B cell (primary cell): Measurements from ENCODE around the gene STK17A. TPM values are rescaled to one million over a fixed set of nuclear protein-coding genes. Genes with fewer than 3 reads are reported as not detected.
A peak's percentile ranks its signal among the peaks of the same experiment; 100 is the strongest.

ENCODE experiments used
- ATAC-seq: fragments of 200-7000 bp; cut with Tn5 transposase; one replicate; pipeline ENCODE4 v1.10.0; 2021; ENCODE audit warnings: low read depth, mild to moderate bottlenecking, moderate number of reproducible peaks, moderate library complexity
- CTCF ChIA-PET: fragments of 350-600 bp; sonication (Branson Sonifier 250); formaldehyde crosslinking; loops from one replicate; lab custom pipeline; 2021; ENCODE audit warnings: antibody characterized with exemption, inconsistent platforms; lab: Charles Lee
- POLR2A ChIA-PET: fragments of 350-600 bp; sonication (Branson Sonifier 250); formaldehyde crosslinking; loops from one replicate; lab custom pipeline; 2021; ENCODE audit warnings: antibody characterized with exemption; lab: Charles Lee
- DNase-seq: peaks from one replicate; pipeline ENCODE4 v3.0.0; 2013
- H2AFZ ChIP-seq: 2 replicates; pipeline ENCODE4 v1.6.1; 2012; ENCODE audit warnings: mild to moderate bottlenecking, low read depth, low read length; ENCODE audit not compliant: insufficient read depth, poor library complexity, severe bottlenecking
- H3K27ac ChIP-seq, 2 donors: 1 replicate in 1 of 2; 2 replicates in 1 of 2; pipeline ENCODE4 v1.5.1; 2012 to 2013; ENCODE audit warnings: low read length in 2 of 2, mild to moderate bottlenecking in 2 of 2, moderate library complexity in 1 of 2
- H3K27me3 ChIP-seq, 4 experiments: fragments of 200-600 bp in 1 of 4; sonication (generic) in 1 of 4; replicated peaks in 1 of 4; 1 replicate in 2 of 4; 2 replicates in 2 of 4; pipeline versions ENCODE4 v1.6.1 to v1.7.0; 2013 to 2016; ENCODE audit warnings: low read length in 3 of 4, mild to moderate bottlenecking in 2 of 4, mixed read lengths in 1 of 4, moderate library complexity in 1 of 4; ENCODE audit not compliant: insufficient read depth in 4 of 4, control insufficient read depth in 3 of 4; ENCODE audit errors: control extremely low read depth in 1 of 4
- H3K36me3 ChIP-seq, 2 experiments: replicated peaks in 1 of 2; 1 replicate in 1 of 2; 2 replicates in 1 of 2; pipeline versions ENCODE4 v1.6.1 to v1.7.1; 2013; ENCODE audit warnings: low read length in 1 of 2; ENCODE audit not compliant: insufficient read depth in 2 of 2, control insufficient read depth in 1 of 2; ENCODE audit errors: control extremely low read depth in 1 of 2, extremely low read depth in 1 of 2
- H3K4me1 ChIP-seq, 2 donors: fragments of 200-600 bp in 1 of 2; sonication (generic) in 1 of 2; 1 replicate in 1 of 2; 2 replicates in 1 of 2; pipeline versions ENCODE4 v1.5.1 to v1.6.1; 2013 to 2017; ENCODE audit warnings: low read length in 2 of 2; ENCODE audit not compliant: control insufficient read depth in 2 of 2, insufficient read depth in 2 of 2
- H3K4me2 ChIP-seq: replicated peaks from 2 replicates; pipeline ENCODE3; 2012; ENCODE audit warnings: mild to moderate bottlenecking, low read depth, low read length; ENCODE audit not compliant: poor library complexity, severe bottlenecking
- H3K4me3 ChIP-seq, 5 experiments: fragments of 200-600 bp in 1 of 5; sonication (generic) in 1 of 5; 1 replicate in 3 of 5; 2 replicates in 2 of 5; pipeline versions ENCODE4 v1.5.1 to v1.7.0; 2011 to 2016; ENCODE audit warnings: low read length in 4 of 5, mild to moderate bottlenecking in 4 of 5, low read depth in 2 of 5, control low read depth in 1 of 5, moderate library complexity in 1 of 5; ENCODE audit not compliant: insufficient read depth in 1 of 5; ENCODE audit errors: control extremely low read depth in 1 of 5, extremely low read depth in 1 of 5
- H3K79me2 ChIP-seq: fragments of 200-600 bp; sonication (generic); one replicate; pipeline ENCODE4 v1.6.0; 2016; ENCODE audit warnings: low read length; ENCODE audit not compliant: control insufficient read depth, insufficient read depth
- H3K9ac ChIP-seq: fragments of 200-600 bp; sonication (generic); 2 replicates; pipeline ENCODE4 v1.6.1; 2017; ENCODE audit warnings: mild to moderate bottlenecking, low read length, moderate library complexity
- H3K9me3 ChIP-seq, 3 donors: one replicate each; pipeline versions ENCODE4 v1.6.1 to v1.7.1; 2013; ENCODE audit warnings: low read length in 2 of 3; ENCODE audit not compliant: control insufficient read depth in 2 of 3, insufficient read depth in 1 of 3; ENCODE audit errors: control extremely low read depth in 1 of 3
- H4K20me1 ChIP-seq: 2 replicates; pipeline ENCODE4 v1.6.0; 2012; ENCODE audit warnings: mild to moderate bottlenecking, low read length; ENCODE audit not compliant: insufficient read depth, control insufficient read depth, poor library complexity, severe bottlenecking
- H3K27ac Mint-ChIP-seq: one replicate; pipeline ENCODE4 v1.8.0; 2021; ENCODE audit warnings: mixed read lengths
- H3K27me3 Mint-ChIP-seq: one replicate; pipeline ENCODE4 v1.8.0; 2021; ENCODE audit warnings: mixed read lengths
- H3K4me1 Mint-ChIP-seq: one replicate; pipeline ENCODE4 v1.8.0; 2021; ENCODE audit warnings: mixed read lengths
- H3K4me3 Mint-ChIP-seq: one replicate; pipeline ENCODE4 v1.8.0; 2021; ENCODE audit warnings: mixed read lengths
- H3K9me3 Mint-ChIP-seq: one replicate; pipeline ENCODE4 v1.8.0; 2022; ENCODE audit warnings: mixed read lengths; ENCODE audit not compliant: insufficient read depth
- CTCF ChIP-seq: fragments of 200-600 bp; IDR thresholded peaks from one replicate; pipeline ENCODE4 v1.8.0; 2022; ENCODE audit warnings: antibody characterized with exemption, mild to moderate bottlenecking
- EZH2 ChIP-seq: IDR thresholded peaks from 2 replicates; pipeline ENCODE4 v1.6.1; 2012; ENCODE audit warnings: borderline replicate concordance, low read depth, mild to moderate bottlenecking, moderate library complexity, low read length; ENCODE audit not compliant: insufficient read depth, poor library complexity, severe bottlenecking
- WGBS: methylation state at CpG from one replicate; pipeline ENCODE4 v1.1.5; 2013; ENCODE audit warnings: missing lambda C conversion rate; ENCODE audit not compliant: insufficient coverage; 5-methylcytosine and 5-hydroxymethylcytosine counted together
- intact Hi-C: fragments of 100-400 bp; cut with micrococcal nuclease; formaldehyde crosslinking; loops from one replicate; pipeline ENCODE4 v1.10.0; 2022
- polyA minus RNA-seq: library from RNA; depleted of rRNA, polyadenylated mRNA; stranded (reverse); fragments of >200 nt; gene quantifications from 2 replicates; pipeline ENCODE4 v1.2.3, GENCODE V29; 2012
- polyA plus RNA-seq: library from polyadenylated mRNA; depleted of rRNA; stranded (reverse); fragments of >200 nt; gene quantifications from 2 replicates; pipeline ENCODE4 v1.2.3, GENCODE V29; 2012
- total RNA-seq, 2 donors: library from RNA; stranded (reverse); fragments of 120-200 nt in 1 of 2; gene quantifications; 1 replicate in 1 of 2; 2 replicates in 1 of 2; pipeline versions ENCODE4 v1.2.3 to v1.2.4, GENCODE V29; 2013 to 2022

The STK17A gene
- 111 and 115 TPM in 2 replicates for total RNA-seq
- 202 TPM for total RNA-seq (2013)
- polyA plus RNA-seq: 72.8 and 84.3 TPM in 2 replicates
- polyA minus RNA-seq: 82.7 and 97.0 TPM in 2 replicates

GRCh38 chr7:43582503-43583423 is at the start of gene STK17A:
Gene STK17A, plus strand, starts transcription at chr7:43583108. Its CDS starts 136 bp downstream, at chr7:43583244.
- peak; percentile 83 for ATAC-seq
- peak within 1 kb of the TSS; percentile 70 for H2AFZ ChIP-seq
- H3K4me1 ChIP-seq: peaks cover 14 to 23% of the 10 kb centered on the region in 2 donors
- Mint-ChIP-seq H3K27me3 (no peaks in the 10 kb centered on the region), H3K4me1 (peaks cover 35% of the 10 kb centered on the region), H3K9me3 (no peaks in the 10 kb centered on the region), H3K27ac (peak within 1 kb of the TSS; percentile 98), H3K4me3 (peak within 1 kb of the TSS; percentile 98)
- peak; percentile 97 for DNase-seq
- H3K4me2 ChIP-seq: peak within 1 kb of the TSS; percentile 82
- H3K9ac ChIP-seq: peak within 1 kb of the TSS; percentile 78
- under 1% methylated on average over 82 of the region's 83 CpGs for WGBS
- H3K27me3 ChIP-seq: peaks cover 0 to 2% (median 0%) of the 10 kb centered on the region in 4 experiments
- H4K20me1 ChIP-seq: peaks cover 26% of the 10 kb centered on the region
- no peaks in the 10 kb centered on the region for H3K36me3 ChIP-seq
- ChIA-PET POLR2A (interaction anchor here (0.5 to 3.6 kb wide), 17 partner anchors 10 to 651 kb away, joined by 3 to 68 read pairs (median 4); partner anchors contain the start of genes BLVRA, MRPL32, MRPS24 and PSMA2), CTCF (interaction anchor here (0.6 to 13.1 kb wide), 60 partner anchors 9 to 1700 kb away, joined by 3 to 721 read pairs (median 8); partner anchors contain the start of genes BLVRA, C7orf25, COA1 and MRPL32)
- TF ChIP-seq EZH2: no peak
- TF ChIP-seq CTCF: peak; percentile 96
- H3K9me3 ChIP-seq: no peaks in the 10 kb centered on the region
- peak within 1 kb of the TSS; percentile 89 to 98 (median 91) for H3K4me3 ChIP-seq
- H3K27ac ChIP-seq: peak within 1 kb of the TSS; percentile 86 to 94
- intact Hi-C loops: loop anchor here (1.0 to 2.0 kb wide), 10 partner anchors 42 to 1700 kb away; partner anchors contain the start of genes COA1, MRPL32 and PSMA2
- peaks cover 54% of the 10 kb centered on the region for H3K79me2 ChIP-seq
